ENCODE results near the gene DDX3X.

DNA sequence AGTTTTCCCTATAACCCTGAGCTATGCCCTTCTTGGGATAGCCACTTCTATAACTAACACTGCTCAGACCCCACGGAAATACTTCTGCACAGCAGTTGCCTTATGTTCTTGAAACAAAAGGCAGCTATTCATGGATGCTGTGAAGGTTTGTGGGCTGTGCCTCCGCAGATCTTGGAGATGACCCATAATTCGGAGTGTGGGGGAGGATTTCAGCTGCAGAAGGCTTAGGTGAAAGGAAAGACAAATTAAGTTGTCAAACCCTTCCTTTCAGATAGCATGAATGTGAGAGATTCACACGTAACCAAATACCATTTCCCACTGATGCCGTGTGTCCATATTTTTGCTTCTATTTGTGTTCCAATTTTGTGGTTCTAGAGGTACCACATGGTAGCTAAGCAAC, 75.0 kb downstream of the DDX3X start:
- TF ChIP-seq, protein P1, sequence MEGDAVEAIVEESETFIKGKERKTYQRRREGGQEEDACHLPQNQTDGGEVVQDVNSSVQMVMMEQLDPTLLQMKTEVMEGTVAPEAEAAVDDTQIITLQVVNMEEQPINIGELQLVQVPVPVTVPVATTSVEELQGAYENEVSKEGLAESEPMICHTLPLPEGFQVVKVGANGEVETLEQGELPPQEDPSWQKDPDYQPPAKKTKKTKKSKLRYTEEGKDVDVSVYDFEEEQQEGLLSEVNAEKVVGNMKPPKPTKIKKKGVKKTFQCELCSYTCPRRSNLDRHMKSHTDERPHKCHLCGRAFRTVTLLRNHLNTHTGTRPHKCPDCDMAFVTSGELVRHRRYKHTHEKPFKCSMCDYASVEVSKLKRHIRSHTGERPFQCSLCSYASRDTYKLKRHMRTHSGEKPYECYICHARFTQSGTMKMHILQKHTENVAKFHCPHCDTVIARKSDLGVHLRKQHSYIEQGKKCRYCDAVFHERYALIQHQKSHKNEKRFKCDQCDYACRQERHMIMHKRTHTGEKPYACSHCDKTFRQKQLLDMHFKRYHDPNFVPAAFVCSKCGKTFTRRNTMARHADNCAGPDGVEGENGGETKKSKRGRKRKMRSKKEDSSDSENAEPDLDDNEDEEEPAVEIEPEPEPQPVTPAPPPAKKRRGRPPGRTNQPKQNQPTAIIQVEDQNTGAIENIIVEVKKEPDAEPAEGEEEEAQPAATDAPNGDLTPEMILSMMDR (IDR thresholded peaks at IDR 0.05): no peak
- TF ChIP-seq POLR2A (IDR thresholded peaks at IDR 0.05): no peak

Data from lower leg skin (tissue), 3 donors.